Measurements from ENCODE around the gene STS. TPM values are rescaled to one million over a fixed set of nuclear protein-coding genes. Genes with fewer than 3 reads are reported as not detected.

The STS gene
- total and polyA plus RNA-seq, 2 of the 8 experiments (the other 6 are each of a cell fraction or from before 2014, with no cell fraction given) = 0.67 to 1.5 TPM

GRCh38 chrX:7116081-7116480 lies 31.4 kb upstream of the STS start (continued):
- TF ChIP-seq GABPA (IDR thresholded peaks at IDR 0.05; ENCODE audit: borderline replicate concordance, insufficient read depth, low read length) (no peak), TEAD4 (IDR thresholded peaks at IDR 0.05; ENCODE audit: low read depth, low read length) (no peak), USF2 (IDR thresholded peaks at IDR 0.05; ENCODE audit: low read length) (no peak)
